GM21528 (cell line): ENCODE measurements around the gene JSRP1.
A peak's percentile ranks its signal among the peaks of the same experiment; 100 is the strongest.

ENCODE experiments used
- ATAC-seq: cut with Tn5 transposase; IDR thresholded peaks from one replicate; pipeline ENCODE4 v1.9.1; 2021; ENCODE audit warnings: mild to moderate bottlenecking, moderate library complexity; ENCODE audit not compliant: unreplicated experiment, low FRiP score

JSRP1 gene

GRCh38 chr19:2248136-2249009, 7.8 kb downstream of the JSRP1 start:
- ATAC-seq = no peak

- no peak for ATAC-seq
Observed at GRCh38 chr19:2247433-2248101, 8.7 kb downstream of the JSRP1 start.

- no peak for ATAC-seq
Observed at GRCh38 chr19:2246801-2247361, 9.3 kb downstream of the JSRP1 start.

- ATAC-seq = no peak
Observed at GRCh38 chr19:2246014-2246620, 10.1 kb downstream of the JSRP1 start.

- no peak for ATAC-seq
Observed at GRCh38 chr19:2245273-2245672, 10.9 kb downstream of the JSRP1 start.

GRCh38 chr19:2244486-2244885, 11.7 kb downstream of the JSRP1 start:
- ATAC-seq = no peak

- ATAC-seq = no peak
Observed at GRCh38 chr19:2244125-2244411, 12.1 kb downstream of the JSRP1 start.

- ATAC-seq = no peak
Observed at GRCh38 chr19:2243274-2244124, 12.7 kb downstream of the JSRP1 start.

GRCh38 chr19:2242816-2243215, 13.4 kb downstream of the JSRP1 start:
- ATAC-seq = no peak

GRCh38 chr19:2242092-2242537, 14.1 kb downstream of the JSRP1 start:
- ATAC-seq = no peak

- no peak for ATAC-seq
Observed at GRCh38 chr19:2240881-2241760, 15.1 kb downstream of the JSRP1 start.

- ATAC-seq = no peak
Observed at GRCh38 chr19:2239771-2240770, 16.1 kb downstream of the JSRP1 start.

- no peak for ATAC-seq
Observed at GRCh38 chr19:2239173-2239572, 17.0 kb downstream of the JSRP1 start.

- no peak for ATAC-seq
Observed at GRCh38 chr19:2237869-2238153, 18.4 kb downstream of the JSRP1 start.

- no peak for ATAC-seq
Observed at GRCh38 chr19:2237051-2237868, 19.0 kb downstream of the JSRP1 start.

- peak; percentile 70 for ATAC-seq
Observed at GRCh38 chr19:2236314-2237050, 19.7 kb downstream of the JSRP1 start, which contains the start of the genes PLEKHJ1 and SF3A2. Gene PLEKHJ1, minus strand, starts transcription at chr19:2236329. Its CDS starts 81 bp downstream, at chr19:2236248. Gene SF3A2, plus strand, starts transcription at chr19:2236824. Its CDS starts 6,595 bp downstream, at chr19:2243419.

GRCh38 chr19:2236064-2236313, 20.2 kb downstream of the JSRP1 start:
- no peak for ATAC-seq
